ENCODE results near the gene ATF7IP2. TPM values are rescaled to one million over a fixed set of nuclear protein-coding genes. Genes with fewer than 3 reads are reported as not detected.
"Not testable (repeated sequence)": the region's sequence is repeated elsewhere in the genome, so short reads cannot be mapped to it uniquely, and the experiment has no call there.

ATF7IP2 gene
- total RNA-seq, 1 donor = 33.9 TPM

GRCh38 chr16:10441726-10442125, 55.9 kb downstream of the ATF7IP2 start:
- DNase-seq (ENCODE audit: low read depth in 2 of 3, low spot score in 2 of 3) = peak in 1 of 3 donors; percentile 36

DNA sequence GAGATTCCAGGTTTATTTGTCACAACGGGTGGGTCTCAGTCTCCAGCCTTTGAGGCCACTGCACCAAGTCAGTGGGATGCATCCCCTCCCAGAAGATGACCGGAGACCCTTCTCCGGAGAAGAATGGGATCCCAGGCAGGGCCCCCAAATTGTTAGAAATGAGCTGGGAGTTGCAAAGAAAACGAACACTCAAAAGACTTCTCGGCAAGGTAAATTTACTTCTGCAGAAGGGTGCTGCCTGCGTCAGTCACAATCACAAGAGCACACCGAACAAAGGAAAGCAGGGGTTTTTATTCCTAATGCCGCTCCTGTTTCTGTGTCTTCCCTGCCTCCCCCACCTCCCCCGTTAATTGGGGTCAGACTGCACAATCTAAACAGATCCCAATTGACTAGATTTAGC, 61.4 kb downstream of the ATF7IP2 start:
- DNase-seq (ENCODE audit: low read depth in 2 of 3, low spot score in 2 of 3) = peak in 1 of 3 donors; percentile 13

DNA sequence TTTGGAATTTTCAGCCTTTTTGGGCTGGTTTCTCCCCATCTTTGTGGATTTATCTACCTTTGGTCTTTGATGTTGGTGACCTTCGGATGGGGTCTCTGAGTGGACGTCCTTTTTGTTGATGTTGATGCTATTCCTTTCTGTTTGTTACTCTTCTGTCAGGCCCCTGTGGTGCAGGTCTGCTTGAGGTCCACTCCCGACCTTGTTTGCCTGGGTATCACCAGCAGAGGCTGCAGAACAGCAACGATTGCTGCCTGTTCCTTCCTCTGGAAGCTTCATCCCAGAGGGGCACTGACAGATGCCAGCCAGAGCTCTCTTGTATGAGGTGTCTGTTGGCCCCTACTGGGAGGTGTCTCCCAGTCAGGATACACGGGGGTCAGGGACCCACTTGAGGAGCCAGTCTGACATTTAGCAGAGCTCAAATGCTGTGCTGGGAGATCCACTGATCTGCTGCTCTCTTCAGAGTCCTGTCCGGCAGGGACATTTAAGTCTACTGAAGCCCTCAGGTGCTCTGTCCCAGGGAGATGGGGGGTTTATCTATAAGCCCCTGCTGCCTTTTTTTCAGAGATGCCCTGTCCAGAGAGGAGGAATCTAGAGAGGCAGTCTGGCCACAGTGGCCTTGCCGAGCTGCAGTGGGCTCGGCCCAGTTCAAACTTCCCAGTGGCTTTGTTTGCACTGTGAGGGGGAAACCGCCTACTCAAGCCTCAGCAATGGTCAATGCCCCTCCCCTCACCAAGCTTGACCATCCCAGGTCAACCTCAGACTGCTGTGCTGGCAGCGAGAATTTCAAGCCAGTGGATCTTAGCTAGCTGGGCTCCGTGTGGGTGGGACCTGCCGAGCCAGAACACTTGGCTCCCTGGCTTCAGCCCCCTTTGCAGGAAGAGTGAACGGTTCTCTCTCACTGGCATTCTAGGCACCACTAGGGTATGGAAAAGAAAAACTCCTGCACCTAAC, 66.6 kb downstream of the ATF7IP2 start:
- DNase-seq (ENCODE audit: low read depth in 2 of 3, low spot score in 2 of 3) = not testable (repeated sequence)

GRCh38 chr16:10453159-10453510, 67.3 kb downstream of the ATF7IP2 start:
- no peak for DNase-seq (ENCODE audit: low read depth in 2 of 3, low spot score in 2 of 3)

DNA sequence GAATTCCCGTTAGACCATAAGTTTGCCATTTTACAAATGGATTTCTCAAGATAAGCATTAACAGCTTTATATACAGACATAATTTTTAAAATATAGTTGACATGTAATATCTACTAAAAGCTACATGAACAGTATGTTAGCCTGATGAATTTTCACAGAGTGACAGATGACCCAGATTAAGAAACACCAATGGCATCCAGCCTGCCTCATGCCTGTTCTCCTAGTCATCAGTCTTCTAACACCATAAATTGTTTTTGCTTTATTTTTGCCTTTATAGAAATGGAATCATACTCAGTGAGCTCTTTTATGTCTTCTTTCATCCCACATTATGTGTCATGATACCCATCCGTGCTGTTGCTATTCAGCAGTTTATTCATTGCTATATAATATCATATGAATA, 80.0 kb downstream of the ATF7IP2 start:
- DNase-seq (ENCODE audit: low read depth in 2 of 3, low spot score in 2 of 3) = no peak

DNA sequence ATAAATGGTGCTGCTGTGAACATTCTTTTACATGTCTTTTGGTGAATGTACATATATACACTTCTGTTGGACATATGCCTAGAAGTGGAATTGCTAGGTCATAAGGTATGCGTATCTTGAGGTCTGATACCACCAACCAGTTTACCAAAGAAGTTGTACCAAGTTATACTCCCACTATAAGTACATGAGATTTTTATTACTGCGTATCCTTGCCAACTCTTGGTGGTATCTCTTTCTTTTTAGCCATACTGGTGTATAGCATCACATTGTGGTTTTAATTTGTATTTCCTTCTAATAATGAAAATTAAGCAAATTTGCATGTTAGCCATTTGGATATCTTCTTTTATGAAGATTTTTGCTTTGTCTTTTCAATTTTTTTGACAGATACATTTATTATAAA, 80.5 kb downstream of the ATF7IP2 start:
- no peak for DNase-seq (ENCODE audit: low read depth in 2 of 3, low spot score in 2 of 3)

GRCh38 chr16:10466861-10467260, 81.0 kb downstream of the ATF7IP2 start:
- DNase-seq (ENCODE audit: low read depth in 2 of 3, low spot score in 2 of 3) = no peak

- DNase-seq (ENCODE audit: low read depth in 2 of 3, low spot score in 2 of 3) = not testable (repeated sequence)
Observed at GRCh38 chr16:10476636-10477035, 90.8 kb downstream of the ATF7IP2 start.

- no peak for DNase-seq (ENCODE audit: low read depth in 2 of 3, low spot score in 2 of 3)
Observed at GRCh38 chr16:10480151-10480550, 94.3 kb downstream of the ATF7IP2 start.

DNA sequence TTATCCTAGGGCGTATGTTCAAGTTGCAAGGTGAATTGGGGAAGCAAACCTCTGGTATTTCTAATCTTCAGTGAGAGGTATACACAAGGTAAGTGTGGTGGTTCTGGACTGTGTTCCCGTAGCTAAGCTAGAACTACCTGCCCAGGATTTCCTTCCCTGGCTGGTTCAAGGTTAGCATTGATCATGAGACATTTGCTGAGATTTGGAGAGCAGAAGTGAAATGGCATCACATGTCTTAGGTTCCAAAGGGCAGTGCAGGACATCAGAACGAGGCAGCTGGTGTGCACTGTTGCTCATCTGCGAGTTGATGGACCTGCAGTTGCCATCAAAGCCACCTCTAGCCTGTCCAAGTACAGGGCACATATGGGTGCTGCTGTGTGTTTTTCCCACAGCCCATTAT, 99.3 kb downstream of the ATF7IP2 start:
- DNase-seq (ENCODE audit: low read depth in 2 of 3, low spot score in 2 of 3) = no peak

- peak in 2 of 3 donors; percentile 31 to 71 for DNase-seq (ENCODE audit: low read depth in 2 of 3, low spot score in 2 of 3)
Observed at GRCh38 chr16:10485698-10486382, 100.0 kb downstream of the ATF7IP2 start.

- no peak for DNase-seq (ENCODE audit: low read depth in 2 of 3, low spot score in 2 of 3)
Observed at GRCh38 chr16:10490141-10490540, 104.3 kb downstream of the ATF7IP2 start.

GRCh38 chr16:10493276-10493675, 107.4 kb downstream of the ATF7IP2 start:
- no peak for DNase-seq (ENCODE audit: low read depth in 2 of 3, low spot score in 2 of 3)

GRCh38 chr16:10494343-10495030, 108.6 kb downstream of the ATF7IP2 start:
- no peak for DNase-seq (ENCODE audit: low read depth in 2 of 3, low spot score in 2 of 3)

DNA sequence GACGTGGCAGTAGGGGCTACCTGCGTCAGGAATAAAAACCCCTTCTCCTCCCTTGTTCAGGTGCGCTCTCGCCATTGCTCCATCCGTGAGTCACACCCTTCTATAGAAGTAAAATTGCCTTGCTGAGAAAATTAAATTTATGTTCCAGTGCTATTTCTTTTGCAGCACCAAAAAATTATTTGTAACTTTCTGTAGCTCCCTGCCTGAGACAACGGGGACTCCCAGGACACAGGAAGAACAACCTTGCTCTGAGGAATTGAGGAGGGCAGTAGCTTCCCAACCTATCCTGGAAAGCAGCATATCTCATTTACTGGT, 109.1 kb downstream of the ATF7IP2 start:
- no peak for DNase-seq (ENCODE audit: low read depth in 2 of 3, low spot score in 2 of 3)

- DNase-seq (ENCODE audit: low read depth in 2 of 3, low spot score in 2 of 3) = no peak
Observed at GRCh38 chr16:10497132-10498101, 111.6 kb downstream of the ATF7IP2 start.

- DNase-seq (ENCODE audit: low read depth in 2 of 3, low spot score in 2 of 3) = no peak
Observed at GRCh38 chr16:10500582-10500981, 114.7 kb downstream of the ATF7IP2 start.

DNA sequence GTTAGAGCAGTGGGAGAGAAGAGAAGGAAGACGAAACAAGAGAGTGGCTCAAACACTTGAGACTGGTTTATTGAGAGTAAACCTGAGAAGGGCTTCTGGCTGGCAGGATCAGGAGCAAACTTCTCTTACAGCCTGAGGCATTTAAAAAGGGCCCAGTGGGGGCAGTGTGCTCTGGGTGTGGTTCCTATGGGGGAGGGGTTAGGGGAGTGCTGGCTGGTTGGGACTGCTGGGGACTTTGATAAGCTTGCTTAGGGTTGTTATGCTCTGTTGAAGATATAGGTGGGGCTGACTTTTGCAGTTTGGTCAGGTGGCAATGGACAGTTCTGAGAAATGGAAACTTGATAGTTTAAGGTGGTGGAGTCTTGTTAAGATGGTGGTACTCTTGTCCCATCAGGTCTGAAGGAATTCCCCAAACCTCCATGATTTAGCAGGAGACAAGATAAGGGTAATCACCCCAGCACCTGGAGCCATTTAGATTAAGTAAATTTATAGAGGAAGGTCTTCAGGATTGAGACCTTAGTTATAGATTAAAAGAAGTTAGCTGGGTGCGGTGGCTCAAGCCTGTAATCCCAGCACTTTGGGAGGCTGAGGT, 115.3 kb downstream of the ATF7IP2 start:
- peak in 1 of 3 donors; percentile 34 for DNase-seq (ENCODE audit: low read depth in 2 of 3, low spot score in 2 of 3)

DNA sequence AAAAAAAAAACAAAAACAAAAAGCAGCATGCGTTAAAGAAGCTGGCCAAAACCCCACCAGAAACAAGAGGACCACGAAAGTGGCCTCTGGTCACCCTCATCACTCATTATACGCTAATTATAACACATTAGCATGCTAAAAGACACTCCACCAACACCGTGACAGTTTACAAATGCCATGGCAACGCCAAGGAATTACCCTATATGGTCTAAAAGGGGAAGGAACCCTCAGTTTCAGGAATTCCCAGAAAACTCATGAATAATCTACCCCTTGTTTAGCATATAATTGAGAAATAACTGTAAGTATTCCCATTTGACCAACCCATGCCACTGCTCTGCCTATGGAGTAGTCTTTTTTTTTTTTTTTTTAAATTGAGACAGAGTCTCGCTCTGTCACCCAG, 116.9 kb downstream of the ATF7IP2 start:
- DNase-seq (ENCODE audit: low read depth in 2 of 3, low spot score in 2 of 3) = no peak

- peak in 1 of 3 donors; percentile 36 for DNase-seq (ENCODE audit: low read depth in 2 of 3, low spot score in 2 of 3)
Observed at GRCh38 chr16:10504404-10504885, 118.6 kb downstream of the ATF7IP2 start.

Data from hematopoietic multipotent progenitor cell (in vitro differentiated cells).